Measurements from ENCODE around the gene CEP170B. TPM values are rescaled to one million over a fixed set of nuclear protein-coding genes. Genes with fewer than 3 reads are reported as not detected.

The CEP170B gene
- total and polyA plus RNA-seq, 2 of the 13 experiments (the other 11 are each of a cell fraction or from before 2014, with no cell fraction given) = 4.3 to 8.8 TPM

- in situ Hi-C loops (cut with HindIII; ENCODE audit: extremely low pct_ligation_motif_present, low pct_unique_long_range_greater_than_20kb) (no loop called here), intact Hi-C loops (cut with micrococcal nuclease; ENCODE audit: unreplicated experiment) (no loop called here)
- DNase-seq (ENCODE audit: low spot score) = no peak
- no peak overlapping the region for H3K27ac ChIP-seq (ENCODE audit: extremely low read length, insufficient read depth, low read length)
- no TSS peak for BruUV-seq (replicated peaks)
- ChIA-PET CTCF (ENCODE audit: low intra/inter-chr PET ratio, low total read pairs) (no interaction called here), POLR2A (no interaction called here)
- H3K4me2 ChIP-seq (ENCODE audit: low read depth, low read length) = no peak overlapping the region
- WGBS (ENCODE audit: low lambda C conversion rate) = 96% methylated on average over 21 of the region's 38 CpGs
- no peaks in the 10 kb centered on the region for H3K27me3 ChIP-seq (ENCODE audit: control insufficient read depth in 1 of 2, insufficient read depth in 2 of 2, low read length in 2 of 2)
- no peak for ATAC-seq
- no peaks in the 10 kb centered on the region for H3K4me1 ChIP-seq (ENCODE audit: insufficient read depth, low read length)
- no peaks in the 10 kb centered on the region for H3K9me3 ChIP-seq (ENCODE audit: low read length)
- no peak overlapping the region for H3K9ac ChIP-seq (ENCODE audit: insufficient read depth, low read depth, low read length)
- peaks cover 11 to 13% of the 10 kb centered on the region in 2 experiments; a peak in 3 of 5 replicates for H3K36me3 ChIP-seq (replicated peaks in 1 of 2; ENCODE audit: control insufficient read depth in 1 of 2, insufficient read depth in 2 of 2, low read length in 2 of 2)
- no peak overlapping the region for H2AFZ ChIP-seq (ENCODE audit: low read length)
- no peak overlapping the region for H3K4me3 ChIP-seq (replicated peaks in 1 of 3; ENCODE audit: insufficient read depth in 1 of 3, low read depth in 2 of 3, low read length in 3 of 3)
- no peak for TF ChIP-seq ZBTB26 (CRISPR knock-in tag; IDR thresholded peaks at IDR 0.05; ENCODE audit: borderline replicate concordance)
- no peak for TF ChIP-seq ZNF143 (CRISPR knock-in tag; IDR thresholded peaks at IDR 0.05)
- no peak for TF ChIP-seq NFRKB (IDR thresholded peaks at IDR 0.05)
- no peak for TF ChIP-seq MXD4 (CRISPR knock-in tag; IDR thresholded peaks at IDR 0.05)
- no peak for TF ChIP-seq BRD4 (CRISPR knock-in tag; IDR thresholded peaks at IDR 0.05)
- no peak for TF ChIP-seq HIC2 (CRISPR knock-in tag; IDR thresholded peaks at IDR 0.05; ENCODE audit: low read depth)
- no peak for TF ChIP-seq ZSCAN9 (CRISPR knock-in tag; IDR thresholded peaks at IDR 0.05; ENCODE audit: borderline replicate concordance)
- TF ChIP-seq ZNF605 (CRISPR knock-in tag; IDR thresholded peaks at IDR 0.05) = no peak
- TF ChIP-seq GATAD2A (CRISPR knock-in tag; IDR thresholded peaks at IDR 0.05) = no peak
- TF ChIP-seq GTF2F1 (IDR thresholded peaks at IDR 0.05; ENCODE audit: low read length) = no peak
- TF ChIP-seq MTF1 (CRISPR knock-in tag; IDR thresholded peaks at IDR 0.05) = no peak
- H4K20me1 ChIP-seq (ENCODE audit: insufficient read depth, low read length) = no peaks in the 10 kb centered on the region
- FAIRE-seq = no peak
- H3K79me2 ChIP-seq (ENCODE audit: insufficient read depth, low read length) = no peaks in the 10 kb centered on the region
Observed at GRCh38 chr14:104885031-104885972, 20.2 kb downstream of the CEP170B start.
